Breast epithelium (tissue), 4 donors: ENCODE data around the gene PARP2. TPM values are rescaled to one million over a fixed set of nuclear protein-coding genes. Genes with fewer than 3 reads are reported as not detected.
A peak's percentile ranks its signal among the peaks of the same experiment; 100 is the strongest.

ENCODE experiments used
- DNase-seq, 2 donors: peaks; one replicate each; pipeline ENCODE4 v3.0.0-alpha.2; 2019; ENCODE audit warnings: low spot score in 2 of 2
- H3K27ac ChIP-seq, 2 donors: fragments of 200-600 bp; sonication (generic) in 1 of 2; one replicate each; pipeline ENCODE4 v1.5.1; 2016 to 2019; ENCODE audit warnings: mild to moderate bottlenecking in 1 of 2
- H3K27me3 ChIP-seq, 2 donors: fragments of 200-600 bp; sonication (generic) in 1 of 2; one replicate each; pipeline versions ENCODE4 v1.5.1 to v1.6.0; 2017 to 2019; ENCODE audit warnings: control low read depth in 1 of 2, mild to moderate bottlenecking in 1 of 2
- H3K36me3 ChIP-seq: fragments of 200-600 bp; one replicate; pipeline ENCODE4 v1.5.1; 2019
- H3K4me1 ChIP-seq, 2 donors: fragments of 200-600 bp; sonication (generic); one replicate each; pipeline ENCODE4 v1.5.1; 2016 to 2019; ENCODE audit warnings: control low read depth in 1 of 2
- H3K4me3 ChIP-seq, 3 donors: fragments of 200-600 bp; sonication (generic); 1 replicate in 2 of 3; 2 replicates in 1 of 3; pipeline ENCODE4 v1.5.1; 2016 to 2019; ENCODE audit warnings: mild to moderate bottlenecking in 3 of 3, moderate library complexity in 2 of 3
- H3K9me3 ChIP-seq, 2 donors: fragments of 200-600 bp; sonication (generic) in 1 of 2; one replicate each; pipeline ENCODE4 v1.5.1; 2016 to 2019; ENCODE audit warnings: control low read depth in 1 of 2
- POLR2A ChIP-seq: fragments of 450-650 bp; IDR thresholded peaks from one replicate; pipeline ENCODE4 v1.6.1; 2016; ENCODE audit warnings: antibody characterized with exemption, mild to moderate bottlenecking, moderate library complexity
- POLR2AphosphoS5 ChIP-seq, 3 donors: sonication (generic); formaldehyde crosslinking; IDR thresholded peaks; one replicate each; pipeline ENCODE4 v1.6.1; 2017; ENCODE audit warnings: antibody characterized with exemption in 3 of 3
- intact Hi-C: fragments of 100-400 bp; cut with DNase I; formaldehyde crosslinking; loops from one replicate; pipeline ENCODE4 v1.15.1; 2023; ENCODE audit warnings: low total_unique reads
- total RNA-seq, 3 donors: library from RNA; depleted of rRNA; stranded (reverse); fragments of >200 nt; gene quantifications; one replicate each; pipeline ENCODE4 v1.1.0, GENCODE V29; 2016
- TF ChIP-seq, protein P1 (sequence below), 3 donors: fragments of 450-650 bp; IDR thresholded peaks; one replicate each; pipeline ENCODE4 v1.5.1; 2016 to 2017; ENCODE audit warnings: antibody characterized with exemption in 3 of 3, mild to moderate bottlenecking in 3 of 3, moderate library complexity in 3 of 3

Gene PARP2
- total RNA-seq, 3 donors from 2014 or later = 14.7 to 20.0 (median 17.9) TPM

- DNase-seq = peak; percentile 71 to 84
- peak within 1 kb of the TSS; percentile 53 to 84 (median 74) for H3K4me3 ChIP-seq
- no peaks in the 10 kb centered on the region for H3K36me3 ChIP-seq
- H3K4me1 ChIP-seq = peaks cover 0 to 9% of the 10 kb centered on the region in 2 donors
- H3K9me3 ChIP-seq = no peaks in the 10 kb centered on the region
- intact Hi-C loops = no loop called here
- peak within 1 kb of the TSS; percentile 30 to 68 for H3K27ac ChIP-seq
- TF ChIP-seq, protein P1, sequence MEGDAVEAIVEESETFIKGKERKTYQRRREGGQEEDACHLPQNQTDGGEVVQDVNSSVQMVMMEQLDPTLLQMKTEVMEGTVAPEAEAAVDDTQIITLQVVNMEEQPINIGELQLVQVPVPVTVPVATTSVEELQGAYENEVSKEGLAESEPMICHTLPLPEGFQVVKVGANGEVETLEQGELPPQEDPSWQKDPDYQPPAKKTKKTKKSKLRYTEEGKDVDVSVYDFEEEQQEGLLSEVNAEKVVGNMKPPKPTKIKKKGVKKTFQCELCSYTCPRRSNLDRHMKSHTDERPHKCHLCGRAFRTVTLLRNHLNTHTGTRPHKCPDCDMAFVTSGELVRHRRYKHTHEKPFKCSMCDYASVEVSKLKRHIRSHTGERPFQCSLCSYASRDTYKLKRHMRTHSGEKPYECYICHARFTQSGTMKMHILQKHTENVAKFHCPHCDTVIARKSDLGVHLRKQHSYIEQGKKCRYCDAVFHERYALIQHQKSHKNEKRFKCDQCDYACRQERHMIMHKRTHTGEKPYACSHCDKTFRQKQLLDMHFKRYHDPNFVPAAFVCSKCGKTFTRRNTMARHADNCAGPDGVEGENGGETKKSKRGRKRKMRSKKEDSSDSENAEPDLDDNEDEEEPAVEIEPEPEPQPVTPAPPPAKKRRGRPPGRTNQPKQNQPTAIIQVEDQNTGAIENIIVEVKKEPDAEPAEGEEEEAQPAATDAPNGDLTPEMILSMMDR (IDR thresholded peaks at IDR 0.05) = peak; percentile 60 to 79 (median 67)
- TF ChIP-seq POLR2AphosphoS5 (IDR thresholded peaks at IDR 0.05) = peak; percentile 29 to 55 (median 37)
- TF ChIP-seq POLR2A = no peak
- H3K27me3 ChIP-seq = no peaks in the 10 kb centered on the region
Observed at GRCh38 chr14:20305265-20306078, 38.0 kb upstream of the PARP2 start, which contains the start of gene TTC5. TSS of gene TTC5 (minus strand) at chr14:20305951. CDS start at chr14:20305937, 14 bp downstream.

DNA sequence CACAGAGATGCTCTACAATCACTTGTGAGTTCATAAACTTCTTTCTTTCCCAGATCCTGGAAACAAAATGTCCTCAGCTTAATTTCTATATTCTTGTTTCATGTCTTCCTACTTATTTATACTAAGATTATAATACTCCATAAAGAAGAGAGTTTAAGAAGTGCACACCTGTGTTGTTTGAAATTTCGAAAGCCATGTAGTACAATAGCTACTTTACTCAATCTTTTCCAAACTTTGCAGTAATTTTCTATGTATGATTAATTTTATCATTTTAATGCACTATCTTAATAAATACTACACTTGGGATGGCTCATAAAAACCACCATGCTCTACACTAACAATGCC lies 37.4 kb upstream of the PARP2 start:
- Histone ChIP-seq H3K9me3 (no peaks in the 10 kb centered on the region), H3K36me3 (no peaks in the 10 kb centered on the region), H3K4me1 (peaks cover 0 to 9% of the 10 kb centered on the region in 2 donors), H3K27ac (no peak overlapping the region), H3K4me3 (peak overlapping the region; percentile 53 to 84 (median 74)), H3K27me3 (no peaks in the 10 kb centered on the region)
- intact Hi-C loops = no loop called here
- TF ChIP-seq POLR2AphosphoS5 (IDR thresholded peaks at IDR 0.05) (no peak), POLR2A (no peak)
- TF ChIP-seq, protein P1 (IDR thresholded peaks at IDR 0.05) = no peak
- DNase-seq = no peak

DNA sequence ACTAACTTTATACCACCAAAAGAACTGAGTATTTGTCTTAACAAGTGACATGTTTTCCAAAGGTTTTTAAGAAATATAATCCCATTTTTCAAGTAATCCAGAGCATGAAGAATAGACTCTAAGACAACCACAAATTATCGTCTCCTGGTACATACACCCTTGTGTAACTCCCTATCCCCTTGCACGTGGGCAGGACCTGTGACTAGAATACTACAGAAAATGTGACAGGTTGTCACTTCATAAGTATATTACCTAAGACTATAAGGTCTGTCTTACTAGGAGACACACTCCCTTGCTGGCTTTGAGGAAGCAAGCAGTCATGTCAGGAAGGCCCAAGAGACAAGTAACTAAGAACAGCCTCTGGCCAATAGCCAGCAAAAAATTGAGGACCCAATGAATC lies 29.4 kb upstream of the PARP2 start:
- H3K36me3 ChIP-seq = no peaks in the 10 kb centered on the region
- H3K9me3 ChIP-seq = no peaks in the 10 kb centered on the region
- no peak overlapping the region for H3K27ac ChIP-seq
- intact Hi-C loops = no loop called here
- H3K4me1 ChIP-seq = no peaks in the 10 kb centered on the region
- no peak for TF ChIP-seq POLR2AphosphoS5 (IDR thresholded peaks at IDR 0.05)
- no peak for TF ChIP-seq POLR2A
- TF ChIP-seq, protein P1 (IDR thresholded peaks at IDR 0.05) = no peak
- H3K27me3 ChIP-seq = no peaks in the 10 kb centered on the region
- DNase-seq = no peak
- no peak overlapping the region for H3K4me3 ChIP-seq

DNA sequence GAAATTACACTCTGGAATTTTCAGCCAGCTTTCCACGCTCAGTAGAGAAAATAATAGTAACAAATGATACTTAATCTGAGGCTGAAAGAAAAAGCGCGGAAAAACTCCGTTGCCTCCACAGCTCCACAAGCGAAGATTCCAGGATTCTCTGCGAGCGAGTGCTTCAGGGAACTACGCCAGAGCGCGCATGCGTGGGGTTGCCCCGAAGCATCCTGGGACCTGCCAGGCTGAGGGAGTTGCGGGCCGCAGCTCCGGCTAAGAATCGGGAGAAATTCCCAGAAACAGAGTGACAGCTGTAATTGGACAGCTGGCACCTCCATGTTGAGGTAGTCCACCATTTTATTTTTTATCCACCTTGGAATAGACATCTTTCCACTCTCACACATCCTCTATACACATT lies 25.7 kb upstream of the PARP2 start:
- TF ChIP-seq POLR2A (no peak), POLR2AphosphoS5 (IDR thresholded peaks at IDR 0.05) (no peak)
- TF ChIP-seq, protein P1 (IDR thresholded peaks at IDR 0.05) = no peak
- Histone ChIP-seq H3K27me3 (no peaks in the 10 kb centered on the region), H3K27ac (no peak overlapping the region), H3K36me3 (no peaks in the 10 kb centered on the region), H3K4me1 (no peaks in the 10 kb centered on the region), H3K9me3 (no peaks in the 10 kb centered on the region), H3K4me3 (no peak overlapping the region)
- intact Hi-C loops = no loop called here
- no peak for DNase-seq
